ENCODE results near the gene RB1.

DNA sequence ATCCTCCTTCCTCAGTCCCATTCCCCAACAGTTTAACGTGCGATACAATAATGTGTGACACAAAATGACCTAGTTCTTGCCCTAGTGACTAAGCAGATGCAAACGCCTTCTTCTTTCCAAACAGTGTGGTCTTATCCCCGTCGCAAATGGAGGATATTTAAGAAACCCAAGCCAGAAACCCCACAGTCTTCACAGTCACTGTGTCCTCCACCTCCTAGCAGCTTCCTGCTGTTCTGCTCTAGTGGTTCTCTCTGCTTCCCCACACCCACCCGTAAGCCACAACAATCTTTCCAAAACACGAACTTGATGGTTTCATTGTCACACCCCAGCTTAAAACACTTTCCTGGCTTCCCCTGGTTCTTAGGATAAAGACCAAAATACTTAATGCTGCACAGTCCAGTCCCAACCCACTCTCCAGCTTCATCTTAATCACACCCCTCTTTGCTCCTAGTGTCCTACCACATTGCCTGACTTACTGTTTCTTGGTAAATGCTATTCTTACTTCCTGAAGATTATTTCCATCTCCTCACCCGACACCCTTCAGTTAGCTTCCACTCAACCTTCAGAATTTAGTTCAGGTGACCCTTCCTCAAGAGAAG lies 38.2 kb upstream of the RB1 start:
- TF ChIP-seq, protein P1, sequence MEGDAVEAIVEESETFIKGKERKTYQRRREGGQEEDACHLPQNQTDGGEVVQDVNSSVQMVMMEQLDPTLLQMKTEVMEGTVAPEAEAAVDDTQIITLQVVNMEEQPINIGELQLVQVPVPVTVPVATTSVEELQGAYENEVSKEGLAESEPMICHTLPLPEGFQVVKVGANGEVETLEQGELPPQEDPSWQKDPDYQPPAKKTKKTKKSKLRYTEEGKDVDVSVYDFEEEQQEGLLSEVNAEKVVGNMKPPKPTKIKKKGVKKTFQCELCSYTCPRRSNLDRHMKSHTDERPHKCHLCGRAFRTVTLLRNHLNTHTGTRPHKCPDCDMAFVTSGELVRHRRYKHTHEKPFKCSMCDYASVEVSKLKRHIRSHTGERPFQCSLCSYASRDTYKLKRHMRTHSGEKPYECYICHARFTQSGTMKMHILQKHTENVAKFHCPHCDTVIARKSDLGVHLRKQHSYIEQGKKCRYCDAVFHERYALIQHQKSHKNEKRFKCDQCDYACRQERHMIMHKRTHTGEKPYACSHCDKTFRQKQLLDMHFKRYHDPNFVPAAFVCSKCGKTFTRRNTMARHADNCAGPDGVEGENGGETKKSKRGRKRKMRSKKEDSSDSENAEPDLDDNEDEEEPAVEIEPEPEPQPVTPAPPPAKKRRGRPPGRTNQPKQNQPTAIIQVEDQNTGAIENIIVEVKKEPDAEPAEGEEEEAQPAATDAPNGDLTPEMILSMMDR (IDR thresholded peaks at IDR 0.05), result no peak
- no peak for TF ChIP-seq EP300 (IDR thresholded peaks at IDR 0.05)
- no peak for TF ChIP-seq POLR2A (IDR thresholded peaks at IDR 0.05; ENCODE audit: low read depth)
- TF ChIP-seq POLR2AphosphoS5 (IDR thresholded peaks at IDR 0.05), result no peak
